Stimulated activated CD4-positive, alpha-beta T cell treated with anti-CD3 and anti-CD28 coated beads, Interleukin-1b, Interleukin-23, amount 100 ng/mL, for 1 hour (primary cell): Measurements from ENCODE around the gene MAPKBP1.

Source experiments
- DNase-seq, 2 donors: peaks; one replicate each; pipeline ENCODE4 v3.0.0-alpha.2; 2020; ENCODE audit warnings: low read depth in 2 of 2

The MAPKBP1 gene

GRCh38 chr15:41850482-41851166 lies 76.3 kb downstream of the MAPKBP1 start:
- DNase-seq: no peak

- DNase-seq: no peak
Measured at GRCh38 chr15:41851167-41851523, 76.9 kb downstream of the MAPKBP1 start.

GRCh38 chr15:41851755-41852370 lies 77.6 kb downstream of the MAPKBP1 start:
- no peak for DNase-seq

- DNase-seq: no peak
Measured at GRCh38 chr15:41852736-41853590, 78.7 kb downstream of the MAPKBP1 start.

- DNase-seq: no peak
Measured at GRCh38 chr15:41853831-41854230, 79.5 kb downstream of the MAPKBP1 start.

GRCh38 chr15:41854443-41854842 lies 80.2 kb downstream of the MAPKBP1 start:
- no peak for DNase-seq

GRCh38 chr15:41855261-41855961 lies 81.1 kb downstream of the MAPKBP1 start:
- no peak for DNase-seq

GRCh38 chr15:41856262-41856661 lies 82.0 kb downstream of the MAPKBP1 start:
- no peak for DNase-seq

GRCh38 chr15:41856716-41857115 lies 82.4 kb downstream of the MAPKBP1 start:
- no peak for DNase-seq

GRCh38 chr15:41857316-41857715 lies 83.0 kb downstream of the MAPKBP1 start:
- DNase-seq: no peak

GRCh38 chr15:41858756-41859155 lies 84.5 kb downstream of the MAPKBP1 start:
- no peak for DNase-seq

GRCh38 chr15:41860049-41860828 lies 86.0 kb downstream of the MAPKBP1 start:
- DNase-seq: no peak

GRCh38 chr15:41861736-41862356 lies 87.6 kb downstream of the MAPKBP1 start:
- no peak for DNase-seq

GRCh38 chr15:41862515-41863116 lies 88.3 kb downstream of the MAPKBP1 start:
- DNase-seq: no peak

- DNase-seq: no peak
Measured at GRCh38 chr15:41865490-41866055, 91.3 kb downstream of the MAPKBP1 start.

GRCh38 chr15:41866263-41866703 lies 92.0 kb downstream of the MAPKBP1 start:
- DNase-seq: no peak

- DNase-seq: no peak
Measured at GRCh38 chr15:41866872-41867579, 92.7 kb downstream of the MAPKBP1 start.

- no peak for DNase-seq
Measured at GRCh38 chr15:41868321-41868720, 94.0 kb downstream of the MAPKBP1 start.
